ENCODE data around the gene ALG12.

ALG12 gene

GRCh38 chr22:49930596-49931412 is 12.6 kb upstream of the ALG12 start:
- peak overlapping the region in 1 of 5 donors; percentile 23 for H3K9ac ChIP-seq (ENCODE audit: low read length in 5 of 5)
- H3K4me3 ChIP-seq (ENCODE audit: low read depth in 1 of 5, low read length in 5 of 5): peak overlapping the region in 3 of 5 donors; percentile 3 to 30 (median 22)
- no peaks in the 10 kb centered on the region for H3K9me3 ChIP-seq (ENCODE audit: control insufficient read depth in 5 of 5, low read length in 5 of 5)
- H3K4me1 ChIP-seq (ENCODE audit: control insufficient read depth in 5 of 5, insufficient read depth in 5 of 5, low read length in 5 of 5): peaks cover 7 to 51% (median 44%) of the 10 kb centered on the region in 5 donors
- H3K27me3 ChIP-seq (ENCODE audit: control insufficient read depth in 5 of 5, insufficient read depth in 4 of 5, low read length in 5 of 5): peaks cover 0 to 5% (median 4%) of the 10 kb centered on the region in 5 donors
- peaks cover 0 to 7% (median 4%) of the 10 kb centered on the region in 5 donors for H3K36me3 ChIP-seq (ENCODE audit: control insufficient read depth in 5 of 5, insufficient read depth in 5 of 5, low read length in 5 of 5)
- H3K27ac ChIP-seq (ENCODE audit: low read depth, low read length): peak overlapping the region; percentile 37

GRCh38 chr22:49929994-49930575 is 11.8 kb upstream of the ALG12 start:
- Histone ChIP-seq H3K36me3 (ENCODE audit: control insufficient read depth in 5 of 5, insufficient read depth in 5 of 5, low read length in 5 of 5) (peaks cover 0 to 12% (median 11%) of the 10 kb centered on the region in 5 donors), H3K9ac (ENCODE audit: low read length in 5 of 5) (peak overlapping the region in 1 of 5 donors; percentile 2), H3K9me3 (ENCODE audit: control insufficient read depth in 5 of 5, low read length in 5 of 5) (no peaks in the 10 kb centered on the region), H3K4me1 (ENCODE audit: control insufficient read depth in 5 of 5, insufficient read depth in 5 of 5, low read length in 5 of 5) (peaks cover 7 to 51% (median 44%) of the 10 kb centered on the region in 5 donors), H3K27me3 (ENCODE audit: control insufficient read depth in 5 of 5, insufficient read depth in 4 of 5, low read length in 5 of 5) (peaks cover 0 to 5% (median 4%) of the 10 kb centered on the region in 5 donors), H3K4me3 (ENCODE audit: low read depth in 1 of 5, low read length in 5 of 5) (no peak overlapping the region), H3K27ac (ENCODE audit: low read depth, low read length) (peak overlapping the region; percentile 37)

- Histone ChIP-seq H3K4me1 (ENCODE audit: control insufficient read depth in 5 of 5, insufficient read depth in 5 of 5, low read length in 5 of 5) (peaks cover 7 to 45% (median 39%) of the 10 kb centered on the region in 5 donors), H3K4me3 (ENCODE audit: low read depth in 1 of 5, low read length in 5 of 5) (no peak overlapping the region), H3K9me3 (ENCODE audit: control insufficient read depth in 5 of 5, low read length in 5 of 5) (no peaks in the 10 kb centered on the region), H3K27me3 (ENCODE audit: control insufficient read depth in 5 of 5, insufficient read depth in 4 of 5, low read length in 5 of 5) (peaks cover 0 to 5% (median 4%) of the 10 kb centered on the region in 5 donors), H3K9ac (ENCODE audit: low read length in 5 of 5) (peak overlapping the region in 1 of 5 donors; percentile 2), H3K27ac (ENCODE audit: low read depth, low read length) (no peak overlapping the region), H3K36me3 (ENCODE audit: control insufficient read depth in 5 of 5, insufficient read depth in 5 of 5, low read length in 5 of 5) (peaks cover 0 to 14% (median 12%) of the 10 kb centered on the region in 5 donors)
These were observed 11.2 kb upstream of the ALG12 start for GRCh38 chr22:49929211-49929979.

- peaks cover 0 to 5% (median 4%) of the 10 kb centered on the region in 5 donors for H3K27me3 ChIP-seq (ENCODE audit: control insufficient read depth in 5 of 5, insufficient read depth in 4 of 5, low read length in 5 of 5)
- H3K4me1 ChIP-seq (ENCODE audit: control insufficient read depth in 5 of 5, insufficient read depth in 5 of 5, low read length in 5 of 5): peaks cover 7 to 37% (median 31%) of the 10 kb centered on the region in 5 donors
- no peak overlapping the region for H3K27ac ChIP-seq (ENCODE audit: low read depth, low read length)
- peaks cover 0 to 21% (median 16%) of the 10 kb centered on the region in 5 donors for H3K36me3 ChIP-seq (ENCODE audit: control insufficient read depth in 5 of 5, insufficient read depth in 5 of 5, low read length in 5 of 5)
- H3K9me3 ChIP-seq (ENCODE audit: control insufficient read depth in 5 of 5, low read length in 5 of 5): no peaks in the 10 kb centered on the region
- no peak overlapping the region for H3K4me3 ChIP-seq (ENCODE audit: low read depth in 1 of 5, low read length in 5 of 5)
- no peak overlapping the region for H3K9ac ChIP-seq (ENCODE audit: low read length in 5 of 5)
These were observed 10.4 kb upstream of the ALG12 start for GRCh38 chr22:49928555-49929210.

- H3K27ac ChIP-seq (ENCODE audit: low read depth, low read length): no peak overlapping the region
- no peaks in the 10 kb centered on the region for H3K9me3 ChIP-seq (ENCODE audit: control insufficient read depth in 5 of 5, low read length in 5 of 5)
- H3K9ac ChIP-seq (ENCODE audit: low read length in 5 of 5): no peak overlapping the region
- H3K4me1 ChIP-seq (ENCODE audit: control insufficient read depth in 5 of 5, insufficient read depth in 5 of 5, low read length in 5 of 5): peaks cover 5 to 32% (median 26%) of the 10 kb centered on the region in 5 donors
- no peak overlapping the region for H3K4me3 ChIP-seq (ENCODE audit: low read depth in 1 of 5, low read length in 5 of 5)
- H3K36me3 ChIP-seq (ENCODE audit: control insufficient read depth in 5 of 5, insufficient read depth in 5 of 5, low read length in 5 of 5): peaks cover 0 to 23% (median 16%) of the 10 kb centered on the region in 5 donors
- H3K27me3 ChIP-seq (ENCODE audit: control insufficient read depth in 5 of 5, insufficient read depth in 4 of 5, low read length in 5 of 5): peaks cover 0 to 5% (median 4%) of the 10 kb centered on the region in 5 donors
These were observed 9.9 kb upstream of the ALG12 start for GRCh38 chr22:49928185-49928495.

GRCh38 chr22:49927483-49928184 is 9.4 kb upstream of the ALG12 start:
- Histone ChIP-seq H3K4me3 (ENCODE audit: low read depth in 1 of 5, low read length in 5 of 5) (no peak overlapping the region), H3K9ac (ENCODE audit: low read length in 5 of 5) (no peak overlapping the region), H3K9me3 (ENCODE audit: control insufficient read depth in 5 of 5, low read length in 5 of 5) (no peaks in the 10 kb centered on the region), H3K27ac (ENCODE audit: low read depth, low read length) (no peak overlapping the region), H3K27me3 (ENCODE audit: control insufficient read depth in 5 of 5, insufficient read depth in 4 of 5, low read length in 5 of 5) (peaks cover 0 to 5% (median 4%) of the 10 kb centered on the region in 5 donors), H3K4me1 (ENCODE audit: control insufficient read depth in 5 of 5, insufficient read depth in 5 of 5, low read length in 5 of 5) (peaks cover 5 to 27% (median 23%) of the 10 kb centered on the region in 5 donors), H3K36me3 (ENCODE audit: control insufficient read depth in 5 of 5, insufficient read depth in 5 of 5, low read length in 5 of 5) (peaks cover 0 to 26% (median 16%) of the 10 kb centered on the region in 5 donors)

GRCh38 chr22:49926916-49927315 is 8.7 kb upstream of the ALG12 start:
- H3K9ac ChIP-seq (ENCODE audit: low read length in 5 of 5): no peak overlapping the region
- no peak overlapping the region for H3K27ac ChIP-seq (ENCODE audit: low read depth, low read length)
- H3K4me1 ChIP-seq (ENCODE audit: control insufficient read depth in 5 of 5, insufficient read depth in 5 of 5, low read length in 5 of 5): peaks cover 5 to 26% (median 23%) of the 10 kb centered on the region in 5 donors
- no peak overlapping the region for H3K4me3 ChIP-seq (ENCODE audit: low read depth in 1 of 5, low read length in 5 of 5)
- H3K27me3 ChIP-seq (ENCODE audit: control insufficient read depth in 5 of 5, insufficient read depth in 4 of 5, low read length in 5 of 5): peaks cover 0 to 5% (median 4%) of the 10 kb centered on the region in 5 donors
- no peaks in the 10 kb centered on the region for H3K9me3 ChIP-seq (ENCODE audit: control insufficient read depth in 5 of 5, low read length in 5 of 5)
- peaks cover 0 to 29% (median 16%) of the 10 kb centered on the region in 5 donors for H3K36me3 ChIP-seq (ENCODE audit: control insufficient read depth in 5 of 5, insufficient read depth in 5 of 5, low read length in 5 of 5)

- peaks cover 0 to 41% (median 22%) of the 10 kb centered on the region in 5 donors for H3K36me3 ChIP-seq (ENCODE audit: control insufficient read depth in 5 of 5, insufficient read depth in 5 of 5, low read length in 5 of 5)
- no peaks in the 10 kb centered on the region for H3K9me3 ChIP-seq (ENCODE audit: control insufficient read depth in 5 of 5, low read length in 5 of 5)
- peaks cover 3 to 13% (median 11%) of the 10 kb centered on the region in 5 donors for H3K4me1 ChIP-seq (ENCODE audit: control insufficient read depth in 5 of 5, insufficient read depth in 5 of 5, low read length in 5 of 5)
- H3K27me3 ChIP-seq (ENCODE audit: control insufficient read depth in 5 of 5, insufficient read depth in 4 of 5, low read length in 5 of 5): peaks cover 0 to 5% (median 4%) of the 10 kb centered on the region in 5 donors
- no peak overlapping the region for H3K4me3 ChIP-seq (ENCODE audit: low read depth in 1 of 5, low read length in 5 of 5)
- H3K27ac ChIP-seq (ENCODE audit: low read depth, low read length): no peak overlapping the region
- no peak overlapping the region for H3K9ac ChIP-seq (ENCODE audit: low read length in 5 of 5)
These were observed 7.4 kb upstream of the ALG12 start for GRCh38 chr22:49925525-49926128.

All from subcutaneous abdominal adipose tissue (tissue), 5 donors.